GM19043 (cell line): ENCODE data around the gene ZNF860.

Experiments used
- ATAC-seq: cut with Tn5 transposase; IDR thresholded peaks from one replicate; pipeline ENCODE4 v1.9.1; 2021; ENCODE audit warnings: low read depth; ENCODE audit not compliant: unreplicated experiment

ZNF860 gene

GRCh38 chr3:31959951-31960792 is 21.4 kb upstream of the ZNF860 start:
- ATAC-seq = peak; percentile 44

- ATAC-seq = peak; percentile 64
These were observed 20.6 kb upstream of the ZNF860 start for GRCh38 chr3:31960793-31961431.

GRCh38 chr3:31962801-31963205 is 18.7 kb upstream of the ZNF860 start:
- ATAC-seq = no peak

- no peak for ATAC-seq
These were observed 14.5 kb upstream of the ZNF860 start for GRCh38 chr3:31966978-31967591.

GRCh38 chr3:31967592-31967991 is 14.0 kb upstream of the ZNF860 start:
- no peak for ATAC-seq

GRCh38 chr3:31968369-31968926 is 13.1 kb upstream of the ZNF860 start:
- no peak for ATAC-seq

- ATAC-seq = no peak
These were observed 12.6 kb upstream of the ZNF860 start for GRCh38 chr3:31968927-31969418.

- ATAC-seq = no peak
These were observed 9.9 kb upstream of the ZNF860 start for GRCh38 chr3:31971607-31972006.

- ATAC-seq = no peak
These were observed 8.5 kb upstream of the ZNF860 start for GRCh38 chr3:31973081-31973480.

- ATAC-seq = no peak
These were observed 7.7 kb upstream of the ZNF860 start for GRCh38 chr3:31973837-31974236.

- no peak for ATAC-seq
These were observed 7.1 kb upstream of the ZNF860 start for GRCh38 chr3:31974471-31974870.

- ATAC-seq = no peak
These were observed 6.6 kb upstream of the ZNF860 start for GRCh38 chr3:31974964-31975363.

GRCh38 chr3:31976302-31976701 is 5.2 kb upstream of the ZNF860 start:
- ATAC-seq = no peak

- ATAC-seq = no peak
These were observed 3.8 kb upstream of the ZNF860 start for GRCh38 chr3:31977736-31978135.

- ATAC-seq = no peak
These were observed 3.0 kb upstream of the ZNF860 start for GRCh38 chr3:31978553-31978952.

GRCh38 chr3:31979001-31979697 is 2.4 kb upstream of the ZNF860 start:
- no peak for ATAC-seq

- ATAC-seq = no peak
These were observed 882 bp upstream of the ZNF860 start for GRCh38 chr3:31980530-31981205.

- no peak for ATAC-seq
These were observed 2.8 kb downstream of the ZNF860 start for GRCh38 chr3:31984321-31984720.

GRCh38 chr3:31985831-31986230 is 4.3 kb downstream of the ZNF860 start:
- ATAC-seq = no peak

GRCh38 chr3:31988271-31988670 is 6.7 kb downstream of the ZNF860 start:
- ATAC-seq = no peak
